CD4-positive, alpha-beta T cell treated with Interleukin-15 for 1 hour (primary cell): Measurements from ENCODE around the gene CERS3.
A peak's percentile ranks its signal among the peaks of the same experiment; 100 is the strongest.

Source experiments
- DNase-seq: peaks from one replicate; pipeline ENCODE4 v3.0.0-alpha.2; 2020

The CERS3 gene

DNA sequence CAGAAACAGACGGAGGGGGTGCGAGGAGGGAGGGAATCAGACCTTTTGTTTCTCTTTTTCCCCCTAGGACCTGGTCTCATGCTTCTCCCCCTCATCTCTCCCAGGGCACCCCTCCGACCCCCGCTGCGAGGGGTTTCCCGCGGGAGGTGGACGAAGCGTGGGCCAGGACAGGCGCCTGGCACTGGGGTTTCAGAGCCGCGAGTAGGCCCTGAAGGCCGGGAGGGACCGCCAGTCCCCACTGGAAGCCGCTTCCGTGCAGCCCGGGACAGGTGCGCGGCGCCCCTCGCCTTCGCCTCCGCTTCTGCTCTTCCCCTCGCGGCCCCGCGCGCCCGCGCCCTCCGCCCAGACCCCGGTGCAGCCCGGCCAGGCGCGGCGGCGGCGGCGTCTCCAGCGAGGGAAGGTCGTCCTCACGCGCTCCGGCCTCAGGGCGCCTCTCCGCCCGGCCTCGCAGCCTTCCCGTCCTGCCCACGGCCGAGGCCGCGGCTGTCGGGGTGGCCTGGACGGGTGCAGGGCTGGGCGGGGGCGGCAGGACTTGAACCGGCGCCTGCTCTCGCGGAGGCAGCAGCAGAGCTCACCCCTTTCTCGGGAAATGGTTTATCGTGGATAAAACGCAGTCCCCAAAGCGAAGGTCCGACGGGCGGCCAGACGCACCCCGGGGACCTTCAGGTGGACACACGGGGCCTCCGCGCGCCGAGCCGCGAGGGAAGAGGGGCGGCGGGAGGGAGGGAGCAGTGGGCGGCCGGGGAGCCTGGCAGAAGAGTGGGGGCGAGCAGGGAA lies 155.4 kb downstream of the CERS3 start:
- no peak for DNase-seq

DNA sequence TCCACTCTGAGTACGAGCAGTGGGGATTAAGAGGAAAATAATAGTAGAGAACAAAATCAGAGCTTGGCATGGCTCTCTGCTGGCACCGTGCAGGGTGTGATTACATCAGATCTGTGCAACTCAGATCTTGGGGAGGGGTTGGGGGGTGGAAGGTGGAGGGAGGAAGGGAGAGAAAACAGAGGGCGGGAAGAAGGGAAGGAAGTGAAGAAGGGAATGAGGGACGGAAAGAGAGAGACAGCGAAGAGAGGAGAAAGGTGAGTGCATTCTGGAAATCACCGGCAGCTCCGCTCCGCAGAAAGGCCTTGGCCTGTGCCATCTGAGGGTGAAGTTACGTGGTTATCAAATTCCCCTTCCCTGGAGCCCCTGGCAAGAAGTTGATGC lies 156.0 kb downstream of the CERS3 start:
- DNase-seq, result no peak

DNA sequence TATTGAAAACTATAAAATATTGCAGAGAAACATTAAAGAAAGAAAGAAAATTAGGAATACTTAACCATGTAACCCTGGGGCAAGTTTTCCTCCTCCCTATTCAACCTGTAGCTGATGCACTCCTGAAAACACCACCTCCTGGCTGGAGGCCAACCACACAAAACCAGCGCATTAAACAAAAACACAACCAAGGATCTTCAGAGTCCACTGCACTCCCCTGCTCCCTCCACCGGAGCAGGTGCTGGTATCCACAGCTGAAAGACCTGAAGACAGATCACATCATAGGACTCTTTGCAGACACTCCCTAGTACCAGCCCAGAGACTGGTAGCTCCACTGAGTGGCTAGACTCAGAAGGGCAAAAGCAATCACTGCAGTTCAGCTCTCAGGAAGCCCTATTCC lies 173.4 kb downstream of the CERS3 start:
- DNase-seq, result no peak

DNA sequence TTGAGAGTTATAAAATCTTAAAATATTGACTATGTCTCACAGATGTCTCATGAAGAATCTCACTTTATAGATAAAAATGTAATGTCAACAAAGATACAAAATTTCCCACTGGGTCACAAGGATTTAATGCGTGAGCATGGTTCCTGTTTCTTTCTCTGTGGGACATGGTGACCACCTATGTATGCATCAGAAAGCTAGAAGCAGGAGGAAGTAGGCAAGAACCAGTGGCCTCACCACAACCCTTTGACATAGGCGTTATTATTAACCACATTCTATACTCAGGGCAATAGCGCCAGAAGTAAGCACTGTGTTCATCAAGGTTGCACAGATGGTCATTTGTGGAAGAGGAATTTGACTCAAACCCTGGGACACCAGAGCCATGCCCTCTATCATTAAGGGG lies 175.3 kb downstream of the CERS3 start:
- DNase-seq, result no peak

DNA sequence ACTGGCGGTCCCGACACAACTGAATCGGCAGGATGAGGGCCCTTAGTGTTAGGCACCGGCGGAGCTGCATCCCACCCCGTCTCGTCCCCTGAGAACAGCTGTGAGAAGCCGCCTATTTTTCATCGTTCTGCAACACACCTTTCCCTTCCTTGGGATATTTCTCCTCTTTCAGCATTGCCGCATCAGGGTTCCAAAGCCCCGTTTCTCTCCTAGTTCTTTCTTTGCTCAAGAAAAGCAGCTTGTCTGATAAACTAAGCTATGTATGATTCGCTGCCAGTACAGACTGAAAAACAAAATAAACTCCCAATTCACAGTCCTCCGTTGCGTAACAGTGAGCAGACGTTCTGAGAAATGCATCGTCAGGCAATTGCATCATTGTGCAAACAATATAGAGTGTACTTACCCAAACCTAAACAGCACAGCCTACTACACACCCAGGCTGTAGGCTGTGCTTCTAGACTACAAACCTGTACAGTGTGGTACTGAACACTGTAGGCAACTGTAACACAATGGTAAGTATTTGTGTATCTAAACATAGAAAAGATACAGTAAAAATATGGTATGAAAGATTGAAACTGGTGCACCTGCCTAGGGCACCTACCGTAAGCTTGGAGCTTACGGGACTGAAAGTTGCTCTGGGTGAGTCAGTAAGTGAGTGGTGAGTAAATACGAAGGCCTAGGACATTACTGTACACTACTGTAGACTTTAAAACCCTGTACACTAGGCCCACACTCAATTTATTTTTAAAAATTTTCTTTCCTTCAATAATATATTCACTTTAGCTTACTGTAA lies 178.1 kb downstream of the CERS3 start:
- peak; percentile 48 for DNase-seq
